ENCODE data around the gene TNMD. TPM values are rescaled to one million over a fixed set of nuclear protein-coding genes. Genes with fewer than 3 reads are reported as not detected.

Gene TNMD
- total RNA-seq, 1 donor from 2014 or later = 1.5 TPM

DNA sequence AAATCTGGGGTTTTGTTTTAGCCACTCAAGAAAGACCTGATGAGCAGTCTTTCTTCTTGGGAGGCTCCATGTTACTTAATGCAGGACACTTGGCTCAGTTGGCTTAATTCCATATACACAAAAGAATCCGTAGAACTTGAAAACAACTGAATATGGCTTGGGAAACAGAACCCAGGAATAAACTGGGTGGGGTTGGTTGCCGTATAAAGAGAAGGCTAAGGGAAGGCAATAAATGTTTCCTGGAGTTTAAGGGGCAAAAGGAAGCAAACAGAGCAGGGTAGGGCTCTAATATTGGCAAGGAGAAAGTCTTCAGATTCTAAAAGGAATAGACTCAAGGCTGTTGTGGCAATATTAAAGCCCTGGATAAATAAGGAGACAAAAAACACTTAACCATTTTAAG, 8.4 kb downstream of the TNMD start:
- H3K27ac Mint-ChIP-seq (ENCODE audit: unreplicated experiment) = no peak overlapping the region
- H3K9me3 Mint-ChIP-seq (ENCODE audit: low read depth) = no peaks in the 10 kb centered on the region
- TF ChIP-seq, protein P1, sequence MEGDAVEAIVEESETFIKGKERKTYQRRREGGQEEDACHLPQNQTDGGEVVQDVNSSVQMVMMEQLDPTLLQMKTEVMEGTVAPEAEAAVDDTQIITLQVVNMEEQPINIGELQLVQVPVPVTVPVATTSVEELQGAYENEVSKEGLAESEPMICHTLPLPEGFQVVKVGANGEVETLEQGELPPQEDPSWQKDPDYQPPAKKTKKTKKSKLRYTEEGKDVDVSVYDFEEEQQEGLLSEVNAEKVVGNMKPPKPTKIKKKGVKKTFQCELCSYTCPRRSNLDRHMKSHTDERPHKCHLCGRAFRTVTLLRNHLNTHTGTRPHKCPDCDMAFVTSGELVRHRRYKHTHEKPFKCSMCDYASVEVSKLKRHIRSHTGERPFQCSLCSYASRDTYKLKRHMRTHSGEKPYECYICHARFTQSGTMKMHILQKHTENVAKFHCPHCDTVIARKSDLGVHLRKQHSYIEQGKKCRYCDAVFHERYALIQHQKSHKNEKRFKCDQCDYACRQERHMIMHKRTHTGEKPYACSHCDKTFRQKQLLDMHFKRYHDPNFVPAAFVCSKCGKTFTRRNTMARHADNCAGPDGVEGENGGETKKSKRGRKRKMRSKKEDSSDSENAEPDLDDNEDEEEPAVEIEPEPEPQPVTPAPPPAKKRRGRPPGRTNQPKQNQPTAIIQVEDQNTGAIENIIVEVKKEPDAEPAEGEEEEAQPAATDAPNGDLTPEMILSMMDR (IDR thresholded peaks at IDR 0.05) = no peak
- no peaks in the 10 kb centered on the region for H3K36me3 Mint-ChIP-seq (ENCODE audit: low read depth)
- DNase-seq (ENCODE audit: low spot score) = no peak
- H3K4me3 Mint-ChIP-seq (ENCODE audit: unreplicated experiment) = no peak overlapping the region
- no peaks in the 10 kb centered on the region for H3K4me1 Mint-ChIP-seq (ENCODE audit: low read depth)
- peaks cover 7% of the 10 kb centered on the region for H3K27me3 Mint-ChIP-seq (ENCODE audit: low read depth)

DNA sequence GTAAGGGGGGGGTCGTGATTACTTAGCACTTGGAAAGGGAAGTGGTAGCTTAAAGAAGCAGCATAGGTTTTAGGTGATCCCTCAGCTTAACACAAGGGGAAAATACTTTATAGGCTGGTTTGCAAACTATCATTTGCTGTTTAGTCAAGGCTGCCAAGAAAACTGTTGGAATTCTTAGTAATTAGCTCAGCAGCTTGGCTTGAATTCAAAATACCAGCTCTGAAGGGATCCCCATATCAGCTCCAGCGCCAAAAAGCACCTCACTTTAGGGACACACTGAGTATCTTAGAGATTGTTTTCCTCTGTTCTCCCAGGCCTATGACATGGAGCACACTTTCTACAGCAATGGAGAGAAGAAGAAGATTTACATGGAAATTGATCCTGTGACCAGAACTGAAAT, 8.8 kb downstream of the TNMD start:
- no peak overlapping the region for H3K27ac Mint-ChIP-seq (ENCODE audit: unreplicated experiment)
- no peak overlapping the region for H3K4me3 Mint-ChIP-seq (ENCODE audit: unreplicated experiment)
- no peaks in the 10 kb centered on the region for H3K4me1 Mint-ChIP-seq (ENCODE audit: low read depth)
- no peaks in the 10 kb centered on the region for H3K9me3 Mint-ChIP-seq (ENCODE audit: low read depth)
- TF ChIP-seq, protein P1 (IDR thresholded peaks at IDR 0.05) = no peak
- H3K36me3 Mint-ChIP-seq (ENCODE audit: low read depth) = no peaks in the 10 kb centered on the region
- peaks cover 7% of the 10 kb centered on the region for H3K27me3 Mint-ChIP-seq (ENCODE audit: low read depth)
- no peak for DNase-seq (ENCODE audit: low spot score)

DNA sequence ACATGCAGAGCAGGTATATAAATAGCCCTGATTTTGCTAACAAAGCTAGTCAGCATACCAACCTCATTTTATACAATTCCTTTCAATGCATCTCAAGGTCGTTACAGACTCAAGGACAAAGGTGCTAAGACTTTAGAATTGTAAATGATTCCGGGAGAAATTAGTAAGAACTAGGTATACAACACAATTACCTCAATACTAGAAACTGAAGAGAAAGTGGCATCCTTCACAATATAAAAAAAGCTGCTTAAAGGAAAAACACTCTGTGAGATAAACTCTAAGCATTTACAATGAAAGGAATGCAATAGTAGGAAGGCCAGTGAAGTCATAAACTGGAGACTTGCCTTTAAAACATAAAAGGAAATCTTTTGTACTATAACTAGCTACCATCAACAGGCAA, 11.9 kb downstream of the TNMD start:
- H3K4me3 Mint-ChIP-seq (ENCODE audit: unreplicated experiment) = no peak overlapping the region
- H3K36me3 Mint-ChIP-seq (ENCODE audit: low read depth) = no peaks in the 10 kb centered on the region
- no peaks in the 10 kb centered on the region for H3K9me3 Mint-ChIP-seq (ENCODE audit: low read depth)
- no peak for DNase-seq (ENCODE audit: low spot score)
- H3K27me3 Mint-ChIP-seq (ENCODE audit: low read depth) = peaks cover 1% of the 10 kb centered on the region
- TF ChIP-seq, protein P1 (IDR thresholded peaks at IDR 0.05) = no peak
- H3K4me1 Mint-ChIP-seq (ENCODE audit: low read depth) = no peaks in the 10 kb centered on the region
- no peak overlapping the region for H3K27ac Mint-ChIP-seq (ENCODE audit: unreplicated experiment)

DNA sequence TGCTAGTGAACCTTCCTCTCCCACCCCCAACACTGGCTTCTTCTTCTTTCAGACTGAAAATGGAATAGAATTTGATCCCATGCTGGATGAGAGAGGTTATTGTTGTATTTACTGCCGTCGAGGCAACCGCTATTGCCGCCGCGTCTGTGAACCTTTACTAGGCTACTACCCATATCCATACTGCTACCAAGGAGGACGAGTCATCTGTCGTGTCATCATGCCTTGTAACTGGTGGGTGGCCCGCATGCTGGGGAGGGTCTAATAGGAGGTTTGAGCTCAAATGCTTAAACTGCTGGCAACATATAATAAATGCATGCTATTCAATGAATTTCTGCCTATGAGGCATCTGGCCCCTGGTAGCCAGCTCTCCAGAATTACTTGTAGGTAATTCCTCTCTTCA, 14.7 kb downstream of the TNMD start:
- Mint-ChIP-seq H3K27ac (ENCODE audit: unreplicated experiment) (no peak overlapping the region), H3K27me3 (ENCODE audit: low read depth) (peaks cover 1% of the 10 kb centered on the region), H3K4me3 (ENCODE audit: unreplicated experiment) (no peak overlapping the region), H3K4me1 (ENCODE audit: low read depth) (no peaks in the 10 kb centered on the region), H3K9me3 (ENCODE audit: low read depth) (no peaks in the 10 kb centered on the region), H3K36me3 (ENCODE audit: low read depth) (no peaks in the 10 kb centered on the region)
- TF ChIP-seq, protein P1 (IDR thresholded peaks at IDR 0.05) = no peak
- no peak for DNase-seq (ENCODE audit: low spot score)

DNA sequence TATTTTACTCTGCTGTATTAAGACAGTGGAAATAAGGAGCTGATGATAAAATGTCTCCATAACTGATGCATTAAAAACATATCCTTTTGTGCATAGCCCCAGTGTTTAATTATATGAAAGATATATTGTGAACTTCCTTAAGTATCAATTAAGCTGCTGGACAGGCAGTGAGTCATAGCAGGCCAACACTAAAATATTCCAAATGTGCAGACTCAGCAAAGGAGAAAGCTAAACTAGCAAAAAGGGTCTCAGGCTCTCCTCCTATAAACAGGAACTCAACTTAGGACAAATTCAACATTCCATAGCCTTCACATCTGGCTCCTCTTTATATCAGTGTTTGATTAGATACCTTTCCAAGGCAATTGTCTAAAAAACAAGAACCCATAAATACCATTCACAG, 15.6 kb downstream of the TNMD start:
- H3K4me1 Mint-ChIP-seq (ENCODE audit: low read depth) = no peaks in the 10 kb centered on the region
- no peak overlapping the region for H3K27ac Mint-ChIP-seq (ENCODE audit: unreplicated experiment)
- no peak for DNase-seq (ENCODE audit: low spot score)
- no peaks in the 10 kb centered on the region for H3K9me3 Mint-ChIP-seq (ENCODE audit: low read depth)
- peaks cover 1% of the 10 kb centered on the region for H3K27me3 Mint-ChIP-seq (ENCODE audit: low read depth)
- TF ChIP-seq, protein P1 (IDR thresholded peaks at IDR 0.05) = no peak
- no peaks in the 10 kb centered on the region for H3K36me3 Mint-ChIP-seq (ENCODE audit: low read depth)
- H3K4me3 Mint-ChIP-seq (ENCODE audit: unreplicated experiment) = no peak overlapping the region
